DMS79 treated with DMSO at 0.1 percent for 48 hours (cell line): ENCODE measurements around the gene REPS2.

ENCODE experiments used
- DNase-seq: peaks from one replicate; lab custom pipeline; 2025; lab: John Stamatoyannopoulos, UW

Gene REPS2

GRCh38 chrX:17036171-17036961 is 89.9 kb downstream of the REPS2 start:
- no peak for DNase-seq

GRCh38 chrX:17038277-17038676 is 91.8 kb downstream of the REPS2 start:
- peak; percentile 5 for DNase-seq

- no peak for DNase-seq
Observed at GRCh38 chrX:17038681-17039161, 92.3 kb downstream of the REPS2 start.

- DNase-seq = no peak
Observed at GRCh38 chrX:17039826-17040225, 93.4 kb downstream of the REPS2 start.

GRCh38 chrX:17040711-17041110 is 94.3 kb downstream of the REPS2 start:
- no peak for DNase-seq

GRCh38 chrX:17042037-17042436 is 95.6 kb downstream of the REPS2 start:
- DNase-seq = no peak

- DNase-seq = peak; percentile 53
Observed at GRCh38 chrX:17046478-17047097, 100.1 kb downstream of the REPS2 start.

GRCh38 chrX:17047224-17047623 is 100.8 kb downstream of the REPS2 start:
- DNase-seq = no peak

GRCh38 chrX:17052210-17052609 is 105.8 kb downstream of the REPS2 start:
- no peak for DNase-seq

GRCh38 chrX:17052793-17053192 is 106.3 kb downstream of the REPS2 start:
- DNase-seq = no peak

GRCh38 chrX:17053502-17053901 is 107.0 kb downstream of the REPS2 start:
- no peak for DNase-seq

GRCh38 chrX:17056868-17057608 is 110.6 kb downstream of the REPS2 start:
- no peak for DNase-seq

- DNase-seq = no peak
Observed at GRCh38 chrX:17062065-17062464, 115.6 kb downstream of the REPS2 start.

GRCh38 chrX:17065100-17065499 is 118.6 kb downstream of the REPS2 start:
- no peak for DNase-seq

- peak; percentile 0 for DNase-seq
Observed at GRCh38 chrX:17067534-17067933, 121.1 kb downstream of the REPS2 start.

GRCh38 chrX:17072301-17072700 is 125.8 kb downstream of the REPS2 start:
- no peak for DNase-seq

GRCh38 chrX:17072721-17073230 is 126.3 kb downstream of the REPS2 start:
- no peak for DNase-seq

GRCh38 chrX:17075004-17075403 is 128.5 kb downstream of the REPS2 start:
- no peak for DNase-seq

- no peak for DNase-seq
Observed at GRCh38 chrX:17077361-17077760, 130.9 kb downstream of the REPS2 start.

GRCh38 chrX:17078031-17078720 is 131.7 kb downstream of the REPS2 start:
- no peak for DNase-seq

GRCh38 chrX:17081511-17081910 is 135.1 kb downstream of the REPS2 start:
- DNase-seq = no peak

- DNase-seq = no peak
Observed at GRCh38 chrX:17081968-17082367, 135.5 kb downstream of the REPS2 start.
